Right atrium auricular region (tissue), 2 donors: ENCODE measurements around the gene PCDH9. TPM values are rescaled to one million over a fixed set of nuclear protein-coding genes. Genes with fewer than 3 reads are reported as not detected.
A peak's percentile ranks its signal among the peaks of the same experiment; 100 is the strongest.

Experiments used
- DNase-seq: peaks from one replicate; pipeline ENCODE4 v3.0.0-alpha.2; 2019; ENCODE audit warnings: low spot score
- H3K27ac ChIP-seq, 2 donors: fragments of 200-600 bp; sonication (generic); 1 replicate in 1 of 2; 2 replicates in 1 of 2; pipeline ENCODE4 v1.5.1; 2016 to 2019
- H3K27me3 ChIP-seq, 2 donors: fragments of 200-600 bp; sonication (generic); one replicate each; pipeline versions ENCODE4 v1.5.1 to v1.6.0; 2017 to 2019
- H3K36me3 ChIP-seq: fragments of 200-600 bp; sonication (generic); one replicate; pipeline ENCODE4 v1.5.1; 2016
- H3K4me1 ChIP-seq, 2 donors: fragments of 200-600 bp; sonication (generic); one replicate each; pipeline versions ENCODE4 v1.5.1 to v1.6.0; 2017 to 2019
- H3K4me3 ChIP-seq, 2 donors: fragments of 200-600 bp; sonication (generic); 1 replicate in 1 of 2; 2 replicates in 1 of 2; pipeline ENCODE4 v1.5.1; 2017 to 2019; ENCODE audit warnings: mild to moderate bottlenecking in 1 of 2, moderate library complexity in 1 of 2
- H3K9me3 ChIP-seq, 2 donors: fragments of 200-600 bp; sonication (generic); one replicate each; pipeline ENCODE4 v1.5.1; 2019
- CTCF ChIP-seq, 2 donors: fragments of 200-600 bp; sonication (generic); IDR thresholded peaks; one replicate each; pipeline ENCODE4 v1.5.1; 2019; ENCODE audit warnings: antibody characterized with exemption in 2 of 2
- total RNA-seq, 2 donors: library from RNA; depleted of rRNA; stranded (reverse); fragments of >200 nt; gene quantifications; one replicate each; pipeline ENCODE4 v1.1.0, GENCODE V29; 2016

The PCDH9 gene
- total RNA-seq, 2 donors from 2014 or later = 19.4 to 28.7 TPM

- DNase-seq = no peak
- no peak overlapping the region for H3K27ac ChIP-seq
- no peak overlapping the region for H3K4me3 ChIP-seq
- H3K9me3 ChIP-seq = no peaks in the 10 kb centered on the region
- no peak for TF ChIP-seq CTCF (IDR thresholded peaks at IDR 0.05)
- no peaks in the 10 kb centered on the region for H3K36me3 ChIP-seq
- H3K27me3 ChIP-seq = no peaks in the 10 kb centered on the region
- no peaks in the 10 kb centered on the region for H3K4me1 ChIP-seq
Observed at GRCh38 chr13:66845393-66845792, 384.7 kb downstream of the PCDH9 start.

GRCh38 chr13:66844933-66845332 is 385.2 kb downstream of the PCDH9 start:
- Histone ChIP-seq H3K4me1 (no peaks in the 10 kb centered on the region), H3K9me3 (no peaks in the 10 kb centered on the region), H3K4me3 (no peak overlapping the region), H3K27me3 (no peaks in the 10 kb centered on the region), H3K36me3 (no peaks in the 10 kb centered on the region), H3K27ac (no peak overlapping the region)
- TF ChIP-seq CTCF (IDR thresholded peaks at IDR 0.05) = no peak
- no peak for DNase-seq

GRCh38 chr13:66842766-66843165 is 387.4 kb downstream of the PCDH9 start:
- Histone ChIP-seq H3K27ac (no peak overlapping the region), H3K4me1 (no peaks in the 10 kb centered on the region), H3K4me3 (no peak overlapping the region), H3K27me3 (no peaks in the 10 kb centered on the region), H3K36me3 (no peaks in the 10 kb centered on the region), H3K9me3 (no peaks in the 10 kb centered on the region)
- no peak for TF ChIP-seq CTCF (IDR thresholded peaks at IDR 0.05)
- DNase-seq = no peak

- peaks cover 0 to under 1% of the 10 kb centered on the region in 2 donors for H3K4me1 ChIP-seq
- no peak for DNase-seq
- H3K36me3 ChIP-seq = no peaks in the 10 kb centered on the region
- H3K4me3 ChIP-seq = no peak overlapping the region
- TF ChIP-seq CTCF (IDR thresholded peaks at IDR 0.05) = no peak
- H3K27ac ChIP-seq = no peak overlapping the region
- no peaks in the 10 kb centered on the region for H3K9me3 ChIP-seq
- H3K27me3 ChIP-seq = no peaks in the 10 kb centered on the region
Observed at GRCh38 chr13:66840621-66841020, 389.5 kb downstream of the PCDH9 start.

- TF ChIP-seq CTCF (IDR thresholded peaks at IDR 0.05) = no peak
- Histone ChIP-seq H3K9me3 (no peaks in the 10 kb centered on the region), H3K27me3 (no peaks in the 10 kb centered on the region), H3K4me3 (peak overlapping the region; percentile 1 to 8), H3K4me1 (peaks cover 0 to 20% of the 10 kb centered on the region in 2 donors), H3K36me3 (no peaks in the 10 kb centered on the region), H3K27ac (peak overlapping the region; percentile 29 to 54)
- no peak for DNase-seq
Observed at GRCh38 chr13:66837246-66837645, 392.9 kb downstream of the PCDH9 start.

GRCh38 chr13:66835040-66835628 is 395.0 kb downstream of the PCDH9 start:
- peak in 1 of 2 donors; percentile 11 for TF ChIP-seq CTCF (IDR thresholded peaks at IDR 0.05)
- no peak overlapping the region for H3K4me3 ChIP-seq
- no peaks in the 10 kb centered on the region for H3K27me3 ChIP-seq
- H3K4me1 ChIP-seq = peaks cover 0 to 20% of the 10 kb centered on the region in 2 donors
- no peaks in the 10 kb centered on the region for H3K36me3 ChIP-seq
- no peaks in the 10 kb centered on the region for H3K9me3 ChIP-seq
- H3K27ac ChIP-seq = peak overlapping the region in 1 of 2 donors; percentile 67
- peak; percentile 85 for DNase-seq
